SU-DHL-6 (cell line): ENCODE data around the gene WDR35.

Source experiments
- CTCF ChIP-seq: fragments of 200-600 bp; sonication (generic); IDR thresholded peaks from one replicate; pipeline ENCODE4 v1.5.1; 2017; ENCODE audit warnings: antibody characterized with exemption, mild to moderate bottlenecking, low read length, moderate library complexity; ENCODE audit not compliant: insufficient read depth, poor library complexity, severe bottlenecking
- EZH2phosphoT487 ChIP-seq: fragments of 200-600 bp; sonication (generic), shearing (Covaris generic); conservative IDR thresholded peaks from 2 replicates; pipeline ENCODE4 v1.6.1; 2018; ENCODE audit warnings: mild to moderate bottlenecking, antibody characterized with exemption, low read length, moderate library complexity, mixed read lengths

- TF ChIP-seq CTCF (peak; percentile 76), EZH2phosphoT487 (no peak)
These were observed 126.4 kb downstream of the WDR35 start for GRCh38 chr2:19863303-19864041.
